Measurements from ENCODE around the gene TRIML1. TPM values are rescaled to one million over a fixed set of nuclear protein-coding genes. Genes with fewer than 3 reads are reported as not detected.

Gene TRIML1
- total RNA-seq, 4 donors from 2014 or later: not detected

- WGBS, 2 donors: 73 to 81% methylated on average over 11 of the region's 11 CpGs
- Histone ChIP-seq H3K4me1 (no peaks in the 10 kb centered on the region), H3K9me3 (no peaks in the 10 kb centered on the region), H3K4me3 (no peak overlapping the region), H3K36me3 (no peaks in the 10 kb centered on the region), H3K27ac (no peak overlapping the region), H3K27me3 (no peaks in the 10 kb centered on the region)
- TF ChIP-seq, protein P1, sequence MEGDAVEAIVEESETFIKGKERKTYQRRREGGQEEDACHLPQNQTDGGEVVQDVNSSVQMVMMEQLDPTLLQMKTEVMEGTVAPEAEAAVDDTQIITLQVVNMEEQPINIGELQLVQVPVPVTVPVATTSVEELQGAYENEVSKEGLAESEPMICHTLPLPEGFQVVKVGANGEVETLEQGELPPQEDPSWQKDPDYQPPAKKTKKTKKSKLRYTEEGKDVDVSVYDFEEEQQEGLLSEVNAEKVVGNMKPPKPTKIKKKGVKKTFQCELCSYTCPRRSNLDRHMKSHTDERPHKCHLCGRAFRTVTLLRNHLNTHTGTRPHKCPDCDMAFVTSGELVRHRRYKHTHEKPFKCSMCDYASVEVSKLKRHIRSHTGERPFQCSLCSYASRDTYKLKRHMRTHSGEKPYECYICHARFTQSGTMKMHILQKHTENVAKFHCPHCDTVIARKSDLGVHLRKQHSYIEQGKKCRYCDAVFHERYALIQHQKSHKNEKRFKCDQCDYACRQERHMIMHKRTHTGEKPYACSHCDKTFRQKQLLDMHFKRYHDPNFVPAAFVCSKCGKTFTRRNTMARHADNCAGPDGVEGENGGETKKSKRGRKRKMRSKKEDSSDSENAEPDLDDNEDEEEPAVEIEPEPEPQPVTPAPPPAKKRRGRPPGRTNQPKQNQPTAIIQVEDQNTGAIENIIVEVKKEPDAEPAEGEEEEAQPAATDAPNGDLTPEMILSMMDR (IDR thresholded peaks at IDR 0.05): no peak
- TF ChIP-seq POLR2A (IDR thresholded peaks at IDR 0.05) (no peak), EP300 (IDR thresholded peaks at IDR 0.05) (no peak)
- DNase-seq (ENCODE audit: low spot score in 2 of 2): no peak
Measured at GRCh38 chr4:188143731-188144130, 4.5 kb downstream of the TRIML1 start.

DNA sequence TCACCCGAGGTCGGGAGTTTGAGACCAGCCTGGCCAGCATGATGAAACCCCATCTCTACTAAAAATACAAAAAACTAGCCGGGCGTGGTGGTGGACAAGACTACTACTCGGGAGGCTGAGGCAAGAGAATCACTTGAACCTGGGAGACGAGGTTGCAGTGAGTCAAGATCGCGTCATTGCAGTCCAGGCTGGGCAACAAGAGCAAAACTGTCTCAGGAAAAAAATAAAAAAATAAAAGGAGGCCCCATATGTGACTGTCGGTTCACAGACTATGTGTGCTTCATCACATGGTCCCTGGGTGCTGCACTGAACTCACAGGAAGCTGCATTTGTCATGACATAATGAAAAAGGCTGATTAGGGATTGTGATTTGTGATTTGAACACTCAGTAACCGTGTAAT is 6.4 kb downstream of the TRIML1 start:
- TF ChIP-seq POLR2A (IDR thresholded peaks at IDR 0.05): no peak
- TF ChIP-seq EP300 (IDR thresholded peaks at IDR 0.05): no peak
- H3K4me3 ChIP-seq: no peak overlapping the region
- DNase-seq (ENCODE audit: low spot score in 2 of 2): no peak
- H3K36me3 ChIP-seq: no peaks in the 10 kb centered on the region
- no peaks in the 10 kb centered on the region for H3K9me3 ChIP-seq
- H3K27ac ChIP-seq: no peak overlapping the region
- no peaks in the 10 kb centered on the region for H3K4me1 ChIP-seq
- 83 to 91% methylated on average over 10 of the region's 10 CpGs for WGBS, 2 donors
- no peaks in the 10 kb centered on the region for H3K27me3 ChIP-seq

DNA sequence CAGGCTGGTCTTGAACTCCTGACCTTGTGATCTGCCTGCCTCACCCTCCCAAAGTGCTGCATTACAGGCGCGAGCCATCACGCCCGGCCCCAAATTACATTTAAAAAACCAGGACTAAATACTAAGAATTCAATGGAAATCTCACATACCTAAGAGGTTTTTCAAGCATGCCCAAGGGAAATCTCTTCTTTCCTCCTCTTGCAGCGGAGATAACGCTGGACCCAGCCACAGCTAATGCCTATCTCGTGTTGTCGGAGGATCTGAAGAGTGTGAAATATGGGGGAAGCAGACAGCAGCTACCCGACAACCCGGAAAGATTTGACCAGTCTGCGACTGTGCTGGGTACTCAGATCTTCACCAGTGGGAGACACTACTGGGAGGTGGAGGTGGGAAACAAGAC is 7.4 kb downstream of the TRIML1 start:
- no peak overlapping the region for H3K27ac ChIP-seq
- H3K9me3 ChIP-seq: no peaks in the 10 kb centered on the region
- H3K27me3 ChIP-seq: no peaks in the 10 kb centered on the region
- DNase-seq (ENCODE audit: low spot score in 2 of 2): no peak
- TF ChIP-seq, protein P1 (IDR thresholded peaks at IDR 0.05): no peak
- TF ChIP-seq EP300 (IDR thresholded peaks at IDR 0.05) (no peak), POLR2A (IDR thresholded peaks at IDR 0.05) (no peak)
- 81 to 93% methylated on average over 11 of the region's 11 CpGs for WGBS, 2 donors
- no peak overlapping the region for H3K4me3 ChIP-seq
- H3K4me1 ChIP-seq: no peaks in the 10 kb centered on the region
- no peaks in the 10 kb centered on the region for H3K36me3 ChIP-seq

- Histone ChIP-seq H3K4me1 (no peaks in the 10 kb centered on the region), H3K27me3 (no peaks in the 10 kb centered on the region), H3K4me3 (no peak overlapping the region), H3K36me3 (no peaks in the 10 kb centered on the region), H3K27ac (no peak overlapping the region), H3K9me3 (no peaks in the 10 kb centered on the region)
- TF ChIP-seq POLR2A (IDR thresholded peaks at IDR 0.05): no peak
- no peak for TF ChIP-seq EP300 (IDR thresholded peaks at IDR 0.05)
- TF ChIP-seq, protein P1 (IDR thresholded peaks at IDR 0.05): no peak
- no peak for DNase-seq (ENCODE audit: low spot score in 2 of 2)
- WGBS, 2 donors: 87 to 90% methylated on average over 11 of the region's 11 CpGs
Measured at GRCh38 chr4:188147176-188147575, 7.9 kb downstream of the TRIML1 start.

GRCh38 chr4:188147776-188148175 is 8.5 kb downstream of the TRIML1 start:
- Histone ChIP-seq H3K36me3 (no peaks in the 10 kb centered on the region), H3K4me1 (no peaks in the 10 kb centered on the region), H3K27me3 (no peaks in the 10 kb centered on the region), H3K9me3 (no peaks in the 10 kb centered on the region), H3K27ac (no peak overlapping the region), H3K4me3 (no peak overlapping the region)
- no peak for DNase-seq (ENCODE audit: low spot score in 2 of 2)
- 89 to 91% methylated on average over 6 of the region's 6 CpGs for WGBS, 2 donors
- TF ChIP-seq, protein P1 (IDR thresholded peaks at IDR 0.05): no peak
- TF ChIP-seq EP300 (IDR thresholded peaks at IDR 0.05) (no peak), POLR2A (IDR thresholded peaks at IDR 0.05) (no peak)
